Activated CD4-positive, alpha-beta T cell treated with anti-CD3 and anti-CD28 coated beads, Interleukin-2, amount 10 ng/mL, durations not matched to agents 24 days and 14 days (primary cell): ENCODE measurements around the gene TAS1R2. TPM values are rescaled to one million over a fixed set of nuclear protein-coding genes. Genes with fewer than 3 reads are reported as not detected.
"Not testable (repeated sequence)": the region's sequence is repeated elsewhere in the genome, so short reads cannot be mapped to it uniquely, and the experiment has no call there.

ENCODE experiments used
- DNase-seq: peaks from one replicate; pipeline ENCODE4 v3.0.0; 2022
- H3K27ac Mint-ChIP-seq: one replicate; pipeline ENCODE4 v1.8.0; 2022; ENCODE audit warnings: mild to moderate bottlenecking, mixed read lengths
- H3K27me3 Mint-ChIP-seq: one replicate; pipeline ENCODE4 v1.8.0; 2022; ENCODE audit warnings: mixed read lengths
- H3K36me3 Mint-ChIP-seq: one replicate; pipeline ENCODE4 v1.8.0; 2022; ENCODE audit warnings: low read depth, mild to moderate bottlenecking, mixed read lengths
- H3K4me1 Mint-ChIP-seq: one replicate; pipeline ENCODE4 v1.8.0; 2021; ENCODE audit warnings: mixed read lengths
- H3K4me3 Mint-ChIP-seq: one replicate; pipeline ENCODE4 v1.8.0; 2022; ENCODE audit warnings: mild to moderate bottlenecking, moderate library complexity, mixed read lengths
- H3K9me3 Mint-ChIP-seq: one replicate; pipeline ENCODE4 v1.8.0; 2021; ENCODE audit warnings: mixed read lengths
- intact Hi-C: fragments of 100-400 bp; cut with micrococcal nuclease; formaldehyde crosslinking; loops from one replicate; pipeline ENCODE4 v1.15.1; 2023
- total RNA-seq: library from RNA; stranded (reverse); gene quantifications from 2 replicates; pipeline ENCODE4 v1.2.3, GENCODE V29; 2022

TAS1R2 gene
- total RNA-seq, 1 donor from 2014 or later: not detected

- Mint-ChIP-seq H3K4me1 (no peaks in the 10 kb centered on the region), H3K27ac (no peak overlapping the region), H3K9me3 (no peaks in the 10 kb centered on the region), H3K4me3 (no peak overlapping the region), H3K27me3 (no peaks in the 10 kb centered on the region), H3K36me3 (no peaks in the 10 kb centered on the region)
- intact Hi-C loops: no loop called here
- DNase-seq: no peak
Measured at GRCh38 chr1:18893120-18893519, 33.7 kb upstream of the TAS1R2 start.

- intact Hi-C loops, H3K36me3 Mint-ChIP-seq, H3K4me3 Mint-ChIP-seq, H3K27ac Mint-ChIP-seq, H3K9me3 Mint-ChIP-seq, H3K4me1 Mint-ChIP-seq, H3K27me3 Mint-ChIP-seq, DNase-seq: not testable (repeated sequence)
Measured at GRCh38 chr1:18891858-18892257, 32.4 kb upstream of the TAS1R2 start.

- Mint-ChIP-seq H3K36me3 (no peaks in the 10 kb centered on the region), H3K27me3 (no peaks in the 10 kb centered on the region), H3K27ac (no peak overlapping the region), H3K9me3 (no peaks in the 10 kb centered on the region), H3K4me3 (no peak overlapping the region), H3K4me1 (no peaks in the 10 kb centered on the region)
- DNase-seq: no peak
- intact Hi-C loops: no loop called here
Measured at GRCh38 chr1:18891426-18891780, 31.9 kb upstream of the TAS1R2 start.

DNA sequence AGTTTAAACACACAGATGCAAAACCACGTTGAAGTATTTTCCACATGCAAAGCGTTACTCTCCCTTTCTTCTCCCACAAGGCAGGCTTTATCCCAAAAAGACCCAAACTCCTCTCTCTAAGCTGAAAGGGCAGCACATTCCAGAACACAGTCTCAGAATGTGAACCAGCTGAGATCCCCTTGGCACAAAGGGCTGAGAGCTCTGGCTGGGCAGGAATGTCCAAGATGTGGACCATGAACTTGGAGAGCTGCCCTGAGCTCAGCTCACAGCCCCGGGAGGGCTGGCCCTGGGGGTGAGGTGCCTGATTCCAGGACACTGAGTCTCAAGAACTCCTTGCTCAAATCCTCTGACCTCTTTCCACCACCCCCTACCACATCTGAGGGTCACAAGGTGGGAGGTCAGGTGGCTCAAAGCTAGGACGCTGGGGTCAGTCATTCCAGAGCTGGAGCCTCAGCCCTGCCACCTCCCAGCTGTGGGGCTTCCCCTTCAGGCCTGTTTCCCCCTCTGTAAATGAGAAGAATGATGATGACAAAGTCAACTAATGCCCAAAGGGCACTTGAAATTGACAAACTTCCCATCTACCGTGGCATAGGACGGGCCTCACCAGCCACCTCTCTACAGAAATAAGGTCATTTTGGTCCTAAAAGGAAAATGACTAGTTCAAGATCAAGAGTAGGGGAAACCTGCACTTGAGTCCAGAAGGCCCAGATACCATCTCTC lies 31.4 kb upstream of the TAS1R2 start:
- intact Hi-C loops: no loop called here
- H3K4me1 Mint-ChIP-seq: no peaks in the 10 kb centered on the region

DNA sequence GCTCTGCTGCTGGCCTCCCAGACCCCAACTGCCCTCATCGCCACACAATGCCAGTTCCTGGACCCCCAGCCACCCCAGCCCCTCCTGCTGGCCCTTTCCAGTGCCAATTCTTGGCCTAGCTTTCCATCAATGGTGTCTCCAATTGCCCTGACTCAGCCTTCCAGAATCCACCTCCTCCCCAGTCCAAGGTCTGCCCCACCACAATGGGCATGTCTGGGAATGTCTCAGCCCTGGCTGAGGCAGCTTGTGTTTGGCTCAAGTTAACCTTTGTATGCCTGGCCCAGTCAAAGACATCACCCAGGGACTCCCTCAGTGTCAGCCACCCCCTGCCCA lies 26.5 kb upstream of the TAS1R2 start:
- no peak for DNase-seq
- no peaks in the 10 kb centered on the region for H3K36me3 Mint-ChIP-seq
- no peaks in the 10 kb centered on the region for H3K4me1 Mint-ChIP-seq
- H3K4me3 Mint-ChIP-seq: no peak overlapping the region
- no peaks in the 10 kb centered on the region for H3K27me3 Mint-ChIP-seq
- intact Hi-C loops: no loop called here
- no peak overlapping the region for H3K27ac Mint-ChIP-seq
- H3K9me3 Mint-ChIP-seq: no peaks in the 10 kb centered on the region

More for the DNA sequence above, 31.4 kb upstream of the TAS1R2 start:
- DNase-seq: no peak
- no peaks in the 10 kb centered on the region for H3K9me3 Mint-ChIP-seq
- no peak overlapping the region for H3K27ac Mint-ChIP-seq
- no peaks in the 10 kb centered on the region for H3K27me3 Mint-ChIP-seq
- H3K4me3 Mint-ChIP-seq: no peak overlapping the region
- H3K36me3 Mint-ChIP-seq: no peaks in the 10 kb centered on the region

- DNase-seq: no peak
- Mint-ChIP-seq H3K4me3 (no peak overlapping the region), H3K4me1 (no peaks in the 10 kb centered on the region), H3K36me3 (no peaks in the 10 kb centered on the region), H3K27ac (no peak overlapping the region), H3K9me3 (no peaks in the 10 kb centered on the region), H3K27me3 (no peaks in the 10 kb centered on the region)
- intact Hi-C loops: no loop called here
Measured at GRCh38 chr1:18885311-18886002, 26.0 kb upstream of the TAS1R2 start.

- Mint-ChIP-seq H3K9me3 (no peaks in the 10 kb centered on the region), H3K27ac (no peak overlapping the region), H3K4me3 (no peak overlapping the region), H3K27me3 (no peaks in the 10 kb centered on the region), H3K36me3 (no peaks in the 10 kb centered on the region), H3K4me1 (no peaks in the 10 kb centered on the region)
- intact Hi-C loops: no loop called here
- no peak for DNase-seq
Measured at GRCh38 chr1:18884727-18885126, 25.3 kb upstream of the TAS1R2 start.

GRCh38 chr1:18884419-18884717 lies 24.9 kb upstream of the TAS1R2 start:
- intact Hi-C loops: no loop called here
- H3K9me3 Mint-ChIP-seq: no peaks in the 10 kb centered on the region
- H3K4me3 Mint-ChIP-seq: no peak overlapping the region
- DNase-seq: no peak
- H3K4me1 Mint-ChIP-seq: no peaks in the 10 kb centered on the region
- no peaks in the 10 kb centered on the region for H3K27me3 Mint-ChIP-seq
- no peak overlapping the region for H3K27ac Mint-ChIP-seq
- H3K36me3 Mint-ChIP-seq: no peaks in the 10 kb centered on the region

DNA sequence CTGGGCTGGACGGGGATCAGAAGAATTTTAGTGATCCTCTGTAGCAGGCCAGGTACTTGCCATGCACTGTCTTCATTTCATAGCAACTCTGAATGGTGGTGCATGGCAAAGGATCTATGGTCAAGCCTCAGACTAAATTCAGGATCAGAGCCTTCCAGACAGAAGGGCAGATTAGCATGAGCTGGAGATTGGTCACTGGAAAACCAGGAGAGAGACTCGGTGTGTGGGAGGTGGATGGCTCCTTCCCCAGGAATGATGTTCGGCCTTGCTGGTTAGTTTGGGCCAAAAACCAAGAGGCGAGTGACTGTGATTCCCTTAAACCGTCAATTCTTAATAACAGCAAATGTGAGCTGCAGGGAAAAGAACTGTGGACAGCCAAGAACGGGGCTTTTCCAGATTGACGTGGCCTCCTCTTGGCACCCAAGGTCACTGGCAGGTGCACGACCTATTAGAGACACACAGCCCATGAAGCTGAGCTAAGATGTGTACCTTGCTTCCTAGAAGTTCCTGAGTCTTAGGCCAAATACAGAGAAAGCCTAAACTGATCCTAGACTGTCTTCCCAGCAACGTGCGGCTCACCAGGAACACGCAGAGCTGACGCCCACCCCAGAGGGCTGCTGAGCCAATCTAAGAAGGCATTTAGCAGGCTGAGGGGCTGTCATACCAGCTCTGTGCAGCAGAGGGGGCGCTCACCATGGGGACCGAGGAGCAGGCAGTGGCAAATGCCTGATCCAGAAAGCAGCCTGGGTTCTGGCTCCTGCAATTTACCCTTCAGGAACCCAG lies 24.4 kb upstream of the TAS1R2 start:
- H3K4me1 Mint-ChIP-seq: no peaks in the 10 kb centered on the region
- H3K9me3 Mint-ChIP-seq: no peaks in the 10 kb centered on the region
- intact Hi-C loops: no loop called here
- no peaks in the 10 kb centered on the region for H3K27me3 Mint-ChIP-seq
- DNase-seq: peak; percentile 91
- no peaks in the 10 kb centered on the region for H3K36me3 Mint-ChIP-seq
- H3K27ac Mint-ChIP-seq: no peak overlapping the region
- no peak overlapping the region for H3K4me3 Mint-ChIP-seq

GRCh38 chr1:18883079-18883478 lies 23.6 kb upstream of the TAS1R2 start:
- DNase-seq: no peak
- no peaks in the 10 kb centered on the region for H3K36me3 Mint-ChIP-seq
- intact Hi-C loops: no loop called here
- no peak overlapping the region for H3K27ac Mint-ChIP-seq
- H3K27me3 Mint-ChIP-seq: no peaks in the 10 kb centered on the region
- no peaks in the 10 kb centered on the region for H3K4me1 Mint-ChIP-seq
- H3K9me3 Mint-ChIP-seq: no peaks in the 10 kb centered on the region
- no peak overlapping the region for H3K4me3 Mint-ChIP-seq

DNA sequence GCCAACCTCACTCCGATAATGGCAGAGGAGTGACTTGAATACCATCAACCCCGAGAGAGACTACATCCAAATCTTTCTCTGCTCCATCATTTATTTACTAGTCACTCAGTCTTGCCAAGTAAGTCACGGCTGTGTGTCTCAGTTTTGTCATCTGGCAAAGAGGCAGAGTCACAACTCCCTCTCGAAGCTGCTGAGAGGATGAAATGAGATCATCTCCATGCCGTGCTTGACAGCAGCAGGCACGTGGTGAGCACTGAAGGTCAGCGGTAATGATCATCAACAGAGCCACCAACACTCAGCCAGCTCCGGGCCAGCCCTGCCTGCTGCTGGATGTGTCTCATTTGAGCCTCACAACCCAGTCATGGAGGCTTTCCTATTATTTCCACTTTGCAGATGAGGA lies 23.0 kb upstream of the TAS1R2 start:
- H3K27me3 Mint-ChIP-seq: no peaks in the 10 kb centered on the region
- no peaks in the 10 kb centered on the region for H3K4me1 Mint-ChIP-seq
- H3K27ac Mint-ChIP-seq: no peak overlapping the region
- H3K36me3 Mint-ChIP-seq: no peaks in the 10 kb centered on the region
- H3K9me3 Mint-ChIP-seq: no peaks in the 10 kb centered on the region
- no peak overlapping the region for H3K4me3 Mint-ChIP-seq
- no peak for DNase-seq
- intact Hi-C loops: no loop called here

- intact Hi-C loops: no loop called here
- Mint-ChIP-seq H3K9me3 (no peaks in the 10 kb centered on the region), H3K36me3 (no peaks in the 10 kb centered on the region), H3K27ac (no peak overlapping the region), H3K27me3 (no peaks in the 10 kb centered on the region), H3K4me1 (no peaks in the 10 kb centered on the region), H3K4me3 (no peak overlapping the region)
- DNase-seq: no peak
Measured at GRCh38 chr1:18881642-18882431, 22.4 kb upstream of the TAS1R2 start.

- DNase-seq: no peak
- Mint-ChIP-seq H3K9me3 (no peaks in the 10 kb centered on the region), H3K4me3 (no peak overlapping the region), H3K36me3 (no peaks in the 10 kb centered on the region), H3K4me1 (no peaks in the 10 kb centered on the region), H3K27ac (no peak overlapping the region), H3K27me3 (no peaks in the 10 kb centered on the region)
- intact Hi-C loops: no loop called here
Measured at GRCh38 chr1:18881164-18881563, 21.7 kb upstream of the TAS1R2 start.

DNA sequence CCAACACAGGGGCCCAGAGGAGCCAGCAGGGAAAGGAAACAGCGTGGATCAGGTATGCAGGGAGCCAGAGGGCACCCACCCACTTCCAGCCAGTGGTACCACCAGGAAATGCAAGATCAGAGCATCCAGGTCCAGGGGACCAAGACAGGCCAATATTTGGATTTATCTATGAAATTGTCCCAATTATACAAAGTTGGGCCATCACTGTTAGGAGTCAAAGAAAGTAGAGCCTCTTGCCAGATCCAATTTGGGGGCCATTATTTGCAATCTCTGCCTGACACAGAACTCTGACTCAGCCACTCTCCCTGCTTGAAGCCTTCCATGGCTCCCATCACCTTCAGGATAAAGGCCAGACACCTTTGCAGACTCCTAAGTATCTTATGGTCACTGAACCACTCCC lies 21.1 kb upstream of the TAS1R2 start:
- no peak for DNase-seq
- Mint-ChIP-seq H3K9me3 (no peaks in the 10 kb centered on the region), H3K36me3 (no peaks in the 10 kb centered on the region), H3K27ac (no peak overlapping the region), H3K4me1 (no peaks in the 10 kb centered on the region), H3K27me3 (no peaks in the 10 kb centered on the region), H3K4me3 (no peak overlapping the region)
- intact Hi-C loops: no loop called here
